NCI-H2029 (cell line): ENCODE data around the gene NPR2.

ENCODE experiments used
- DNase-seq: peaks from one replicate; lab custom pipeline; 2025; lab: John Stamatoyannopoulos, UW

Gene NPR2

DNA sequence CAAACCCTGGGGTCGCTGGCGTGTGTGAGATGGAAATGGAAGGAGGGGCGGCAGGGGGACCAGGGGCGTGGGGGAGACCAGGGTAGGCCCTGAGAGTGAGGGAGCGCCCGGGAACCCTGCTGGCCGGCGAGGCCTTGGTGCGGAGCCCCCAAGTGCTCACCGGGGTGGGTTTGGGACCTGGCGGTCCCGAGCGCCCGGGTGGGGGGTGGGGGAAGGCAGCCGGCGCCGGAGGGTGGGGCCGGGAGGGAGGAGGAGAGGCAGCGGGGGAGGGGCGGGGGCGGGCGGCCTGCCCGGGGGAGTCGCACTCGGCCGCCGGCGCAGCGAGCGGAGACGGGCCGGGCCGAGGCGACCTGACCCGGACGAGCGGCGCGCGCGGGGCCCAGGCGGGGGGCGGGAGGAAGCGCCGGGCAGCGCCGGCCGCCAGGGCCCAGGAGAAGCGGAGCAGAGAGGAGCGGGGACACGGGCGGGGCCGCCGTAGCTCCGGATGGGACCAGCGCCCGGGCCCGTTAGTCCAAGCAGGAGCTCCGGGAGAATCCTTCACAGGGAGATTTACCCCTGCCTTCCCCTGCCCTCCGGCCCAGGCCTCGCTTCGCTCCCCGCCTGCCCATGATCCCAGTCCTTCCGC is at the start of gene NPR2:
Gene NPR2 (plus strand): TSS at position 295 of the 625 bp plus-strand sequence. CDS start 818 bp downstream, outside the sequence.
- DNase-seq, result no peak

DNA sequence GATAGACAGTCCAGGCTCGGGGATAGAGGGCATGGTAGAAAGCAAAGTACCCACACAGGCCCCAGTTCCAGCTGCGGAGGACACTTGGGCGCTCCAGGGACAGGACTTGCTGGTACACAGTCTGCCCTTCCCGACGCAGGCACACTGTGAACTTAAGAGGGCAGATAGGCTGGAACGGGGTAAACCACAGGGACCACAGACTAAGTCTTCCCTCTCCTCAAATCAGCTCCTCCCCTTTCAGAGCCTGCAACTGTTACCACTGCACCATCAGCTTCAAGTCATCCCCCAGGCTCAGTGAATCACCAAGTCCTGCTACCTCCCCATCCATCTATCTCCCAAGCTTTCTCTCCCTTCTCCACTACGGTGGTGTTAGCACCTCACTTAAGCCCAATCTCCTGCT is 49.7 kb upstream of the NPR2 start:
- no peak for DNase-seq

DNA sequence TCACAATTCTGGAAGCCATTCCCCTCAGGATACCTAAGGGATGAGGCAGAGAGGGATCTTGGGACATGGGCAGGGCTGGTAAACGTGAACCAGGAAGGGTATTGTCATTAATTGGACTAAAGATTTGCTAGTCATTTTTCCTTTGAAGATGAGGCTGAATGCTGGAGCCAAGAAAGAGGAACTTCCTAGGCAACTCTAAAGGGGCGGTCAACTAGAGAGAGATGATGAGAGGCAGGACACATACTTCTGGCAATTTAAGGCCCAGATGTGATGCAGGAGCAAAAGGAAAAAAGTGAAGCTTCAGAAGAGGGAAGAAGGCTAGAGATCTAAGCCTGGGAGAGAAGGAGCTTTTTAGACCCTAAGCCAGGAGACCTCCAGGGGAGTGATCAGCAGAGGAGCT is 47.9 kb upstream of the NPR2 start:
- DNase-seq, result no peak

DNA sequence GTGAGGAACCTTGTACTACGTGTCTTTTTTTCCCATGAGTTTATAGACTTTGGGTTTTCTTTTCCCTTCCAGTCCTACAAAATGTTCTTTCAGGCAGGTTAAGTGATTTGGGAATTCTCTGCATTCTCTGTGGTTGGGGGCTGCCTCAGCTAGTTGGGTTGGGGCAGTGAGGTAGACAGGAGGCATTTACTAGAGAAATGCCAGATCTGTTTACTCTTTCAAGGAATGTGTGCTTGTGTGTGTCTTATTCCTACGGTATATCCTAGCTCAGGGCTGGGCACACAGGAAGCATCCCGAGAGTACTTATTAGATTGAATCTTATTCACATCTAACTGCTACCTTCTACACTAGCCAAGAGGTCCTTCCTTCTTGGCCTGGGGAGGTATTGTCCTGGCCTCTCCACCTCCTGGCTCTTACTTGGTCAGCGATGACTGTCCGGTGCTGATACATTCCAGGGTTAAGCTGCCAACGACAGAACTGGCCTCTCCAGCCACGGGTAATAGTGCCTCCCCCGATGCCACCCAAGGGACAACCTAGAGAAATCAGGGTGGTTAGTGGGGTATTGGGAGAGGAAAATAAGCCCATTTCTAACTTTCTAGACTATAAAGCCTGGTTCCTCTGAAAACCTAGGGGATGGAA is 47.4 kb upstream of the NPR2 start:
- no peak for DNase-seq

DNA sequence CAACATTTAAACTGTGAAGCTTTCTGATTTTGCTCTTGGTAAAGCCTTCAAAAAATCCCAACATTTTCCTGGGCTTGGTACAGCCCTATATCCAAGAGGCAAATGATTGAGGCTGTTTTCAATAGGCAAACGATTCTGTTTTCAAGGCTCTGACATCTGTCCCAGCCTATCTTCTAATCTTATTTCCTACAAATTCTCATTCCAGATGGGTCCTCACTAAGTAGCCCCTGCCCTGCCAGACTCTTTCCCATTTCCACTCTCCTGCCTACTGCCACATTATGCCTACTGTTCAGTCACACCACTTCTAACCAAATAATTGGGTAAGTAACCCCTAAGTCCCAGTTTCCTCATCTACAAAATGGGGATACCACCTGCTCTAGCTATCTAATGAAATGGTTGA is 45.8 kb upstream of the NPR2 start:
- DNase-seq, result no peak

DNA sequence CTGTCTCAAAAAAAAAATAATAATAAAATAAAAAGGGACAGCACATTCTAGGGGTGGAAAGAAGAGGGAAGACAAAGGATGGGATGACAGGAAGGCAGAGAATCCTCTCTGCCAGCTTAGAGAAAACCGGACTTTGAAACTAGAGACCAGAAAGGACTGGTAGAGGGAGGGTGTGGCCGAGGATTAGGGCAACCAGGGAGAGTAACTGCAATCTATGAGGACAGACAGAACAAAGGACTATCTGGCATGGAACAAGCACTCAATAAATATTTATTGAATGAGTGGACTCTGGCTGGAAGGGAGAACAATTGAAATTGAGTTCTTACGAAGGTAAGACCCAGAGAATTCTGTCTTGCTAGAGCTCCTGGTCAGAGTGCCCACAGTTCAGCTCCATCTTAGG is 44.8 kb upstream of the NPR2 start:
- DNase-seq, result no peak

DNA sequence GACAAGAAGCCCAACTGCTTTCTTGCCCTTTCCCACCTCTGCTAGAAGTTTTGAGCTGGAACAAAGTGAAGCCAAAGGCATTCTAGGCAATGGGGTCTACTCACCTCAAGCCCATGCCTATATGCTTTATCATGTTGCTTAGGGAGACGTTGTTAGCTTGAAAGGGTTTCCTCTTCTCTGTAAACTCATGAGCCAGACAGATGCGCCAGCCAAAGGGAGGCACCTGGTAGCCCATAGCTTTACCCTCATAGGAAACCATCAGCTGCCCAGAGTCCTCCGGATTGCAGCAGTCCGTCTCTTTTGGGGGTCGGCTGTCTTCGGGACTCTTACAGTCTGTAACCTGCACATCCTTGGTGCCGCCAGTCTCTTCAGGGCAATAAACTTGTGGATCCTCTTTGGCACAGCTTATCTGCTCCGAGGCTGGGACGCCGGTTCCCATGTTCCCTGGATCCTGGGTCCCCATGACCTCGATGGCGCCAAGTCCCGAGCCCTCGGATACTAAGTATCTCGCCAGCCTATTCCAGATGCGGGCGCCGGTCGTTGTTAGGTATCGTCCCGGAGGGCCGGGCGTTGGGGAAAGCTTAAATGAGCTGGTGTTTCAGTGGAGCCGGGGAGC is 43.0 kb upstream of the NPR2 start:
- DNase-seq, result no peak

DNA sequence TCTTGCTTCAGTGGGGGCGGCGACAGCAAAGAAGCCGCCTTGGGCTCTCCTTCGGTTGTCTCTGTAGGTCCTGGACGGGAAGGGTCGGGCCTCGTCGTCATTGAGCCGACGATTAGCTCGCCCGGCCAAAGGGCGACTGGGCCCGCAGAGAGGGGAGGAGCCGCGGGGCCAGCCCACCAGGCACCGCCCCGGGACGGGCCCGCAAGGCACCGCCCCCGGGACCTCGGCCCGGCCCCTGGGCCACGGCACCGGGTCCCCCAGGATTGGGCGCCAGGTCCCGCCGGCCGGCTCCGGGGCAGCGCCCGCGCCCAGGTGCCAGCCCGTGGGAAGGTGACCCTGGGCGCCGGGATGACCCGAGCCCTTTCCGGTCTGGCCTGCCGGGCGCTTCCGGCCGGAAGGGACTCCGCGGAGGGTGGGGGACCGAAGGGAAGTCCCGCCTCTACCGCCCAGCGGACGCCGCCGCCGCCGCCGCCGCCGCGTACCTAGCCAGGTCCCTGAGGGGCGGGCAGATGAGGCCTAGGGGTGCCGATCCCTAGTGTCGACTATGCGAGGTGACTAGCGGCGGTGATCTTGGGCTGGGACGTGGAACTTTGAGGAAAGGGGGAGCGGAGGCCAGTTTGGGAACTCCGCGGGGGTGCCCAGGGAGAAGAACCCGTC is 42.4 kb upstream of the NPR2 start, which contains the start of the genes GBA2 and RGP1:
Gene GBA2 (minus strand): TSS at position 371 of the 657 bp plus-strand sequence. CDS start 524 bp downstream, outside the sequence.
Gene RGP1 (plus strand): TSS at position 430 of the 657 bp plus-strand sequence. CDS start 469 bp downstream, outside the sequence.
- DNase-seq, result peak; percentile 82

DNA sequence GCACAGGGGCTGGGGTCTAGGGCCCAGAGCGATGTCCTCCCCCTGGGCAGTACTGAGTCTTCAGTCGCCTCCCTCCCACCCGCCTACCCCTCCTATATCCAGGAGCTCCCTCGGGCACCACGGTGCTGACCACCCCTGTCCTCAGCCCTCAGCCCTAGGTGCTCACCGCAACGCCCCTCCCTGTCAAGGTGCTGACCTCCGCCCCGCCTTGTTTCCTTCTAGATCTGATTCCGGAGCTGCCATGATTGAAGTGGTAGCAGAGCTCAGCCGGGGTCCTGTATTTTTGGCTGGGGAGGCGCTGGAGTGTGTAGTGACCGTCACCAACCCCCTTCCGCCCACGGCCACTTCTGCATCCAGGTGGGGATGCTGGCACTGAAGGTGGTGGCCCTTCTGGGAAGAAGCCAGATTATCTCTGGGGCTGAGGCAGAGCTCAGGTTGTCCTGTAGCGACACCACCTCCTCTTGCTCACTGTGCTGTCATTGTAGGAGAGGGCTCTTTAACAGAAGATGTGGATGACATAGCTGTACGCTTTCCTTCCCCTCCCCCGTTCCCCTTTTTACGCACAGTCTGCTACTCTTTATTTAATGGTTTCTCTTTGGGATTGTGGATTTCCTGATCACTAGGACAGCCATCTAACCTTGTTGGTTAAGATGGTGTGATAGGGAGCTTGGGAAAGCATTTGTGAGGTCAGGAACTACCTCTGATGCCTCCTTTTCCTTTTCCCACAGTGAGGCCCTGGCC is 41.7 kb upstream of the NPR2 start:
- DNase-seq, result peak; percentile 29

DNA sequence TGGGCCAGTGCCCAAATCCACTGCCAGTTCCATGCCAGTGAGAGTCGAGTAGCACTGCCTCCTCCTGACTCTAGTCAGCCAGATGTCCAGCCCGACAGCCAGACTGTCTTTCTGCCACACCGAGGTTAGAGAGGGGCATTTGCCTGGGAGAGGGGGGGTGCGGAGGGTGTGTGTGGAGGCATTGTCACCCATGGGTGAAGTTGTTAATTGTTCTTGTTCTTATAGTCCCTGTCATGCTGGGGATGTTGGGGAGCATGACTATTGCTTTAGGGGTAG is 41.2 kb upstream of the NPR2 start:
- no peak for DNase-seq

DNA sequence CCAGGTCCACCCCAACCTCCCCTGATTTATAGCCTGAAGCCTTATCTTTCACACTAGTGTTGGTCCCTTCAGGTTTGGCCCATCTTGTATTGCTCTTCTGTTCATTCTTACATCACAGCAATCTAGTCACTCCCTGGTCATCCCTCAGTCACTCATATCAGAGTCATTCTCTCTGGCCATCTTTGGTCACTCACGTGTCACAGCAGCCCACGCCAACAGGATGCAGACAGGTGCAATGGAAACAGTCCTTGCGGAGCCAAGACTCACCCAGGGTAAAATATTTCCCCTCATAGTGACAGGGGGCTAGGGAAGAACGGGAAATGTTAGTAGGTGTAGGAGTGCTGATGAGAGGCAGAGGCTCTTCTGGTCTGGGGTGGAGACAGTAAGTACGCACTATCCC is 37.9 kb upstream of the NPR2 start:
- no peak for DNase-seq

DNA sequence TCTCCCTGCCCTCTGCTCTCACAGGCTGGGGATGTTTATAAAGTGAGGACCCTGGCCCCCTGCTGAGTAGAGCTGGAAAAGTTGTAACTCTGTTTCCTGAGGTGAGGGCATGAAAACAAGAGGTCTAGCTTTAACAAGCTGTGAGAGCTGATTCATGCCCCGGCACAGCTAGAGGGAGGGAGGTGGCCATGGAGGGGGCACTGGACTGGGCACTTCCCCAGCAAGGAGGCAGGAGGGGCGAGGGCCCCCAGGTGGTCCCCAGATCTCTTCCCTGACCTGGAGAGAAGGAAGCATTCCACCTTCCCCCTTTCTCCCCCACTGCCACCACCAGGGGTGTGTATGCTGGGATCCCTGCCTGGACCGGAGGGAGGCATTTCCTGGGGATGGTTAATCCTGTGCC is 37.1 kb upstream of the NPR2 start, which contains the start of gene MSMP:
Gene MSMP (minus strand): TSS at position 13 of the 400 bp plus-strand sequence. CDS start 147 bp downstream, outside the sequence.
- DNase-seq, result no peak

DNA sequence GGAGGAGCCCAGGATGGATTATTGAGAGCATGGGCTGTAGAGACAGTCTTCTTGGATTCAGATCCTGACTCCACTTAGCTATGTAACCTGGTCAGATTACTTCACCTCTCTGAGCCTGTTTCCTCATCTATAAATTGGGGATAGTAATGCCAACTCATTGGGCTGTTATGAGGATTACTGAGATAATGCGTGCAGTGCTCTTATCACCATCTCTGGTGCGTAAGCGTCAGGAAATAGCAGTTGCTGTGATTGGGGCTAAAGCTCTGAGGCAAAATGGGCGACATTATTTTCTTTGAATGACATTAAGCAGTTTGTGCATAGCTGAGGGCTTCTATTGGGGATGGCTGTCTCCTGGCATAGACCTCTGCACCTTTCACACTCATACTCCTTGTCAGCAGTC is 36.3 kb upstream of the NPR2 start:
- DNase-seq, result no peak

DNA sequence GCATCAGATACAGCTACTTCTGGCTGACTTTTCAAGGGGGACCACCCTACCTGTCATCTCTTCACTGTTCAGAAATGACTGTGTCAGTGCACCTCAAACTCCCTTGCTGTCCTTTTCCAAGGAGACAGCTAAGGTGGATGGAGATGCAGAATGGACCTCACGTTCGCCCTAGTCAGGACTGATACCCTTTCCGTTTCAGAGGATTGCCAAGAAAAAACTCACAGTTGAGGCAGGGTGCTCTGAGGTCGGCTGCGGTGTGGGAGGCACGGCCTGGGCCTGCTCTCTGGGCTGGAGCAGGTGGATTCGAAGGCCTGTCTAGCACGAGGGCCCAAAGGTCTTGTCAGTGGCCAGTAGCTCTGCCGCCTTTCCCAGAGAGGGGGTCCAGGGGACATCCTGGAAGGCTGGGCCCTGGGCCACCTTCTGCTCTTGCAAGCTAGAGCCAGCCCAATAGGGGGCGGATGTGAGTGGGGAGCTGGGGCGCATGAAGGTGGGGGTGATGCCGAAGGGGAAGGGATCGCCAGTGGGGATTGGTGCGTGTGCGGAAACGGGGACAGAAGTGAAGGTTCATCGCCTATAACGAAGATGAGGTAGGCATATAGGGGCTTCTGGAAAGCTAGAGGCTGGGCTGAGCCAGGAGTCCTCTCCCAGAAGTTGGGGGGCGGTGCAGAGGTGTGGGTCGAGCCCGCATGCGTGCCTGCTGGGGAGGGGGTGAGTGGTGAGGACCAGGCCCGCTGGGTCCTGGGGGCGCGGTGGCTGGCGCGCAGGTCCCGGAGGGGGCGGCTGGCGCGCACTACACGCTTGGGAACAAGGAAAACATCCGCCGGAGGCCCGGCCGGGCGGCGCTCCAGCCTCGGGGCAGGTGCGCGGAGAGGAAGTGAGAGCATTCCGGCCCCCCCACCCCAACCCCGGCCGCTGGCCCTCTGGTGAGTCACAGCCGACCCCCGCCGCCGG is 34.8 kb upstream of the NPR2 start:
- peak; percentile 76 for DNase-seq

DNA sequence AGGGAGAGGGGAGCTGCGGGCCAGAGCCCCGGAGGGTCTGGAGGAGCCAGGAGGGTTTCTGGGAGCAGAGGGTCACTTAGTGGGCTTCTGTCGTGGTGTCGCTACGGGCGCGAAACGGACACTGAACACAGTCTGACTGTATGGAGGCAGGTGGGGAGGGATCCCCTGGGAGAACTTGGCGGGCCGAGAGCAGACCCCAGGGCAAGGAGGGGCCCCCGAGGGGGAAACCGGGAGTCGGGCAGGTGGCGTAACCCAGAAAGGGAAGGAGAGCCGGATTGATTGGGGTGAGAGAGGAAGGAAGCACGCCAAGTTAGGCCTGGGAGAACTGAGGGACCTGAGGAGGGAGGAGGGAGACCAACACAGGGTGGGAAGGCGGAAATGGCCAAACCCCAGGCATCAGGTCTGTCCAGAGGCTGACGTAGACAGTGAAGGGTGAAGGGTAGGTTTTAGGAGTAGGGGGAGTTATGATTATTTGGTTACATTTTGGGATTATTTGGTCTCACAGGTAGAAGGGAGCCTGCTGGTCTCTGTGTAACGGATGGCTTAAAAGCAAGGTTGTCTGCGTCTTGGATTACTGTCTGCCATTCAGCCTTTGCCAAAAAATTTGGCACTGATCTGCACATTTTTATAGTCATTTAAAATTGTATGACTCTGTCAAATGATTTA is 34.0 kb upstream of the NPR2 start:
- DNase-seq, result peak; percentile 65

DNA sequence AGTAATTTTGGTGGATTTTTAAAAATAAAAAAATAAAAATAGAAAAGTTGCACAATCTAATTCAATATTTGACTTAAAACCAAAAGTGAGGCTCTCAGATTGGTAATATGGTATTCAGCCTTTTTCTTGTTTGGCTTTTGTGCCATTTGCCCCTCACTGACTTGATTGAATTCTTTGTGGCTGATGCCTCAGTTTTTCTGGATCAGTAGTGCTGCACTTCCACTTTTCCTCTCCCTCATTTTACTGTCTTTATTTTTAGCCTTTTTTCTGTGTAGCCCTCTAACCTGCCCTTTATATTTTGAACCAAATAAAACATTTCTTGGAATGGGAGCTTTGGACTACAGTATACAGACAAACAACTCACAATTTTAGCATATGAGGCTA is 33.5 kb upstream of the NPR2 start:
- DNase-seq, result no peak

DNA sequence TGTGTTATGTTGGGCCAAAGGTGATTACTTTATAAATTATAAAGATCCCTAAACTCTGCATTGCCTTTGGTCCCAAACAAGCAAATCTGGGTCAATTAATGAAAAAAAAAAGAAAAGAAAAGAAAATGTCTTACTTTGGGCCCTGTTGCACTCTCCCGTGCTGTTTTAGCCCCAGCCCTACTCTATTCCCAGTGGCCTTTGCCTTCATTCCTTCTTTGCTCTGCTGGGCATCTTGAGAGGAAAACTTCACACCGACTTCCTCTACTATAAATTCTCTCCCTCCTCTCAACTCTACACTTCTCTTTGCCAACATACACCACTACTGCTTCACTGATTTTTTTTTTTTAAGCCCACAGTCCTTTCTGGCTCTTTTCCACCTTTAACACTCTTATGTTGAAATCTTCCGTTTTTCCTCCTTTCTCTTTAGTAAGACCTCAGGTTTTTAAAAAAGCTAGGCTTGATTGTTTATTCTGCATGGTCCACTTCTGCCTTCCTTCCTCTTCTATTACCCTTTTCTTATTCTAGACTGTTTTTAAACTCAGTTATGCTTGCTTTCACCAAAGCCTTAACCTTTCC is 32.8 kb upstream of the NPR2 start:
- no peak for DNase-seq

DNA sequence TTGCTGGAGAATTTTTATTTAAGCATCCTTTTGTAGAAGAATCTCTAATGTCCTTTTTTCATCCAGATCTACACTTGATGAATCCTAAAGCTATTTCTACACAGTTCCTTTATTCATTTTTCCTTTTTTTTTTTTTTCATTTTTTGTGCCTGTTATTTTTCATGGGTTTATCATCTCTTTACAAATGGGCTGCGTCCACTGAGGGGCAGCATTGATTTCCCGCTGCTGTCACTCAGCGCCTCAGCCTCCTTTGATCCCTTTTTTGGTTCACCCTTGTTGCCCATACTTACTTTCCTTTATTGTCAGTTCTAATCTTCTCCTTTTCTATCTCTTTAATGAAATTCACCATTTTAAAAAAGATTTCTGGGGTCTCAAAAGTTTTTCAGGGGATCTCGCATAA is 31.6 kb upstream of the NPR2 start:
- DNase-seq, result no peak

DNA sequence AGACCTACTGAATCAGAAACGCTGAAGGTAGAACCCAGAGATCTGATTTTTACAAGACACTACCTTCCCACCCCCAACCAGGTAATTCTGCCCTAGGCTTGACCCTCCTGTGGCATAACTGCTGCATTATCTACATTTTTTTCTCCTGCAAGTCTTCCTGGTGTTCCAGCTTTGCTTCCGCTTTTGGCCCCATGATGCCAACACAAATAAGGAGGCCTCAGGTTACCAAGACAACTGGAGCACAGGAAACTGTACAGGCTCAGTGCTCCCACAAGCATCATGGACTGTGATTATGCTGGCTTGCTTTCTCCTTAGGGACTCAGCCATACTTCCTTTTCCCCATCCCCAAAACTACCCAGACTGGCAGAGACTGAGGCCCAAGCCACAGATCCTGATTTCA is 30.7 kb upstream of the NPR2 start:
- peak; percentile 91 for DNase-seq

DNA sequence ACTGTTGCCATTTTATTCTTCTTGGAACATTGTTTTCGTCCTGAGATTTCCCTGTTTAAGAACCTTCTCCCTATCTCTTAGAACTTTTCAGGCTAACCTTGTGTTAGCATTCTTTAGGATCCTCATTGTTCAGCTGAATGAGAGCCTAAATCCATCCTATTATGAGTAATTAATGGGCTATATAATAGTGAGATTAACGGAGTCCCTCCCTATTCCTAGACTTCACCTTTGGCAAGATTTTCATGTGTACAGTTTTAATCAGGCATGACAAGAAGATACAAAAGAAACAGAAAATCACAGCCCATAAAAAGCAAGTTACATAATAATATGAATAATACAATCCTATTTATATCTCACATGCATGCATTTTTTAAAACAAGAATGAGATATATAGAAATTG is 28.2 kb upstream of the NPR2 start:
- DNase-seq, result no peak
